Fibroblast of peridontal ligament (primary cell): Measurements from ENCODE around the gene PPARG.

Source experiments
- DNase-seq: peaks from one replicate; pipeline ENCODE4 v3.0.0-alpha.2; 2010; ENCODE audit errors: extremely low read depth

PPARG gene

GRCh38 chr3:12479919-12480427 is 191.1 kb downstream of the PPARG start:
- DNase-seq, result peak; percentile 65

GRCh38 chr3:12483410-12483809 is 194.5 kb downstream of the PPARG start:
- DNase-seq, result peak; percentile 12

- no peak for DNase-seq
These were observed 195.0 kb downstream of the PPARG start for GRCh38 chr3:12483872-12484197.
